Neural cell (in vitro differentiated cells): Measurements from ENCODE around the gene APBB2. TPM values are rescaled to one million over a fixed set of nuclear protein-coding genes. Genes with fewer than 3 reads are reported as not detected.

Experiments used
- H2AFZ ChIP-seq: fragments of 200-600, 300-800 bp; sonication (generic), shearing (Covaris generic); 2 replicates; pipeline ENCODE4 v1.6.0; 2014; ENCODE audit warnings: low read depth, mild to moderate bottlenecking, antibody characterized with exemption, low read length, moderate library complexity
- H3F3A ChIP-seq: fragments of 200-600 bp; shearing (Covaris generic); 2 replicates; pipeline ENCODE4 v1.6.1; 2016; ENCODE audit warnings: mild to moderate bottlenecking, moderate library complexity, mixed read lengths, antibody characterized with exemption, low read length; ENCODE audit not compliant: insufficient read depth, poor library complexity, severe bottlenecking
- H3K27ac ChIP-seq: fragments of 200-600, 300-800 bp; sonication (generic), shearing (Covaris generic); 2 replicates; pipeline ENCODE4 v1.5.1; 2014; ENCODE audit warnings: mild to moderate bottlenecking, low read length, moderate library complexity
- H3K27me3 ChIP-seq: fragments of 300-800, 200-600 bp; sonication (generic), shearing (Covaris generic); 2 replicates; pipeline ENCODE4 v1.6.0; 2014; ENCODE audit warnings: mild to moderate bottlenecking, low read depth, low read length, moderate library complexity; ENCODE audit not compliant: insufficient read depth
- H3K36me3 ChIP-seq: fragments of 300-800, 200-600 bp; sonication (generic), shearing (Covaris generic); 2 replicates; pipeline ENCODE4 v1.5.1; 2014; ENCODE audit warnings: mild to moderate bottlenecking, antibody characterized with exemption, low read length, moderate library complexity; ENCODE audit not compliant: insufficient read depth
- H3K4me2 ChIP-seq: fragments of 300-800, 200-600 bp; sonication (generic), shearing (Covaris generic); 2 replicates; pipeline ENCODE4 v1.6.0; 2014; ENCODE audit warnings: mild to moderate bottlenecking, low read length
- H3K4me3 ChIP-seq: fragments of 300-800, 200-600 bp; sonication (generic), shearing (Covaris generic); 2 replicates; pipeline ENCODE4 v1.5.1; 2014; ENCODE audit warnings: mild to moderate bottlenecking, low read length, moderate library complexity
- H3K79me2 ChIP-seq: fragments of 200-600 bp; shearing (Covaris generic); replicated peaks from 2 replicates; pipeline ENCODE4 v1.6.0; 2014; ENCODE audit warnings: mild to moderate bottlenecking, low read length, moderate library complexity; ENCODE audit not compliant: insufficient read depth
- H3K9ac ChIP-seq: fragments of 300-800, 200-600 bp; sonication (generic), shearing (Covaris generic); 2 replicates; pipeline ENCODE4 v1.6.1; 2016; ENCODE audit warnings: mild to moderate bottlenecking, low read length, mixed read lengths
- H3K9me2 ChIP-seq: fragments of 200-600 bp; shearing (Covaris generic); 2 replicates; pipeline ENCODE4 v1.6.1; 2016; ENCODE audit warnings: mild to moderate bottlenecking, low read length, mixed read lengths; ENCODE audit not compliant: insufficient read depth
- H3K9me3 ChIP-seq: fragments of 200-600, 300-800 bp; sonication (generic), shearing (Covaris generic); 2 replicates; pipeline ENCODE4 v1.6.1; 2016; ENCODE audit warnings: mild to moderate bottlenecking, mixed run types, low read length, moderate library complexity, mixed read lengths
- H4K20me1 ChIP-seq: fragments of 200-600 bp; shearing (Covaris generic); 2 replicates; pipeline ENCODE4 v1.6.1; 2016; ENCODE audit warnings: mild to moderate bottlenecking, mixed run types; ENCODE audit not compliant: insufficient read depth
- EP300 ChIP-seq: fragments of 450-650 bp; conservative IDR thresholded peaks from 2 replicates; pipeline ENCODE4 v1.6.1; 2014; ENCODE audit warnings: antibody characterized with exemption, mild to moderate bottlenecking, moderate library complexity; ENCODE audit not compliant: poor library complexity, severe bottlenecking
- EZH2 ChIP-seq: fragments of 200-600, 300-800 bp; shearing (Covaris generic), sonication (generic); IDR thresholded peaks from 2 replicates; pipeline ENCODE4 v1.6.1; 2014; ENCODE audit warnings: antibody characterized with exemption, low read length, borderline replicate concordance, mild to moderate bottlenecking; ENCODE audit not compliant: insufficient read depth, poor library complexity, severe bottlenecking
- MXI1 ChIP-seq: fragments of 450-650 bp; conservative IDR thresholded peaks from 2 replicates; pipeline ENCODE4 v1.6.1; 2014; ENCODE audit warnings: antibody characterized with exemption, mild to moderate bottlenecking; ENCODE audit not compliant: poor library complexity, severe bottlenecking
- POLR2AphosphoS5 ChIP-seq: IDR thresholded peaks from 2 replicates; pipeline ENCODE4 v1.6.1; 2012
- RAD21 ChIP-seq: fragments of 450-650 bp; conservative IDR thresholded peaks from 2 replicates; pipeline ENCODE4 v1.6.1; 2014; ENCODE audit warnings: antibody characterized with exemption, mild to moderate bottlenecking, moderate library complexity
- SMC3 ChIP-seq: fragments of 450-650 bp; conservative IDR thresholded peaks from 2 replicates; pipeline ENCODE4 v1.6.1; 2014; ENCODE audit warnings: antibody characterized with exemption, mild to moderate bottlenecking, moderate library complexity; ENCODE audit not compliant: poor library complexity
- TAF1 ChIP-seq: IDR thresholded peaks from 2 replicates; pipeline ENCODE4 v1.6.1; 2012; ENCODE audit warnings: low read depth
- polyA plus RNA-seq: library from polyadenylated mRNA; depleted of rRNA; stranded (reverse); fragments of >200 nt; gene quantifications from 2 replicates; pipeline ENCODE4 v1.2.3, GENCODE V29; 2014
- TF ChIP-seq, protein P1 (sequence below): IDR thresholded peaks from 2 replicates; pipeline ENCODE4 v1.6.1; 2012; ENCODE audit warnings: borderline replicate concordance
- TF ChIP-seq, protein P2 (sequence below): fragments of 450-650 bp; IDR thresholded peaks from 2 replicates; pipeline ENCODE4 v1.5.1; 2014; ENCODE audit warnings: antibody characterized with exemption, mild to moderate bottlenecking, moderate library complexity; ENCODE audit not compliant: poor library complexity, severe bottlenecking

Gene APBB2
- polyA plus RNA-seq, 1 donor from 2014 or later, result 41.9 TPM

DNA sequence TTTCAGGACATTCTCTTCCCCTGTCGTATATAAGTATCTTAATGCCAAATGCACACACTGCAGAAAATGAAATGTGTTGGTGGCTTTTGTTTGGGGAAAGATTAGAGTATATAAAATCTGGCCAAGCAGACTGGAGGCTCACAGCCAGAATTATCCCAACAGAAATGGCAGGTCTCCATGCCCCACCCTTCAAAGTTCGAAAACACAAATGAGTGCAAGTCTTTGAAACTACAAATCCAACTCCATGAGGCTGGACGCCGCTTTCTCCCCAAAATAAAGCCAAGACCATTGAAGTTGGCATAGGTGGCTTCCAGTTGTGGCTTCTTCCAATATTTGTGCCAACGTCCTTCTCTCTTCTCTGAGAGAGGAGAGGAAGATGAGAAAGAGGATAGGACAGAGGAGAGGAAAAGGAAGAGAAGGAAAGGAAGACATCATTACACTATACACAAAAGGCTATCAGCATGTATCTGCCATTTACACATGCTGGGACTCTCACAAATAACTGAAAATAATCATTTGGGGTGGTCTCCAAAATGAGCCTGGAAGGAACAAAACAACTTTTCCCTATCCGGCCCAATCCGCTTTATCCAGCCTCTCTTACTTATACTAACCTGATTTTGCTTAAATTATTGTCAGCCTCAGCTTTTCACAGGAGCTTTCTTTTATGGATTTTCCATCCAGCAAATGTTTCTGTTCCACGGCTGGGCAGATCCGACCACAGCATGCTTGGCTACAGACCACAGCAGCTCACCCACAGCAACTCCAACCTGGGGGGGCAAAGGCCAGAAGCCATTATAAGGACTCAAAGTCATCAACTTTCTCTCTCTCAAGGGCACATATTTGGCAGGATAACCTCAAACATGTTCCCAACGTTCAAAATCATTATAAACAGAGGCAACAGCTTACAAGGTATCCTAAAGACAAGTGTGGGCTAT is 71.7 kb downstream of the APBB2 start:
- Histone ChIP-seq H4K20me1 (no peaks in the 10 kb centered on the region), H3K4me2 (no peak overlapping the region), H3K9me2 (no peaks in the 10 kb centered on the region), H3K9ac (no peak overlapping the region), H3K4me3 (no peak overlapping the region), H3K27ac (no peak overlapping the region), H3K79me2 (no peaks in the 10 kb centered on the region), H3K9me3 (no peaks in the 10 kb centered on the region), H3K27me3 (no peaks in the 10 kb centered on the region), H3F3A (no peaks in the 10 kb centered on the region), H3K36me3 (no peaks in the 10 kb centered on the region), H2AFZ (no peak overlapping the region)
- TF ChIP-seq SMC3, result no peak
- TF ChIP-seq, protein P1, sequence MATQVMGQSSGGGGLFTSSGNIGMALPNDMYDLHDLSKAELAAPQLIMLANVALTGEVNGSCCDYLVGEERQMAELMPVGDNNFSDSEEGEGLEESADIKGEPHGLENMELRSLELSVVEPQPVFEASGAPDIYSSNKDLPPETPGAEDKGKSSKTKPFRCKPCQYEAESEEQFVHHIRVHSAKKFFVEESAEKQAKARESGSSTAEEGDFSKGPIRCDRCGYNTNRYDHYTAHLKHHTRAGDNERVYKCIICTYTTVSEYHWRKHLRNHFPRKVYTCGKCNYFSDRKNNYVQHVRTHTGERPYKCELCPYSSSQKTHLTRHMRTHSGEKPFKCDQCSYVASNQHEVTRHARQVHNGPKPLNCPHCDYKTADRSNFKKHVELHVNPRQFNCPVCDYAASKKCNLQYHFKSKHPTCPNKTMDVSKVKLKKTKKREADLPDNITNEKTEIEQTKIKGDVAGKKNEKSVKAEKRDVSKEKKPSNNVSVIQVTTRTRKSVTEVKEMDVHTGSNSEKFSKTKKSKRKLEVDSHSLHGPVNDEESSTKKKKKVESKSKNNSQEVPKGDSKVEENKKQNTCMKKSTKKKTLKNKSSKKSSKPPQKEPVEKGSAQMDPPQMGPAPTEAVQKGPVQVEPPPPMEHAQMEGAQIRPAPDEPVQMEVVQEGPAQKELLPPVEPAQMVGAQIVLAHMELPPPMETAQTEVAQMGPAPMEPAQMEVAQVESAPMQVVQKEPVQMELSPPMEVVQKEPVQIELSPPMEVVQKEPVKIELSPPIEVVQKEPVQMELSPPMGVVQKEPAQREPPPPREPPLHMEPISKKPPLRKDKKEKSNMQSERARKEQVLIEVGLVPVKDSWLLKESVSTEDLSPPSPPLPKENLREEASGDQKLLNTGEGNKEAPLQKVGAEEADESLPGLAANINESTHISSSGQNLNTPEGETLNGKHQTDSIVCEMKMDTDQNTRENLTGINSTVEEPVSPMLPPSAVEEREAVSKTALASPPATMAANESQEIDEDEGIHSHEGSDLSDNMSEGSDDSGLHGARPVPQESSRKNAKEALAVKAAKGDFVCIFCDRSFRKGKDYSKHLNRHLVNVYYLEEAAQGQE, result no peak
- TF ChIP-seq, protein P2, sequence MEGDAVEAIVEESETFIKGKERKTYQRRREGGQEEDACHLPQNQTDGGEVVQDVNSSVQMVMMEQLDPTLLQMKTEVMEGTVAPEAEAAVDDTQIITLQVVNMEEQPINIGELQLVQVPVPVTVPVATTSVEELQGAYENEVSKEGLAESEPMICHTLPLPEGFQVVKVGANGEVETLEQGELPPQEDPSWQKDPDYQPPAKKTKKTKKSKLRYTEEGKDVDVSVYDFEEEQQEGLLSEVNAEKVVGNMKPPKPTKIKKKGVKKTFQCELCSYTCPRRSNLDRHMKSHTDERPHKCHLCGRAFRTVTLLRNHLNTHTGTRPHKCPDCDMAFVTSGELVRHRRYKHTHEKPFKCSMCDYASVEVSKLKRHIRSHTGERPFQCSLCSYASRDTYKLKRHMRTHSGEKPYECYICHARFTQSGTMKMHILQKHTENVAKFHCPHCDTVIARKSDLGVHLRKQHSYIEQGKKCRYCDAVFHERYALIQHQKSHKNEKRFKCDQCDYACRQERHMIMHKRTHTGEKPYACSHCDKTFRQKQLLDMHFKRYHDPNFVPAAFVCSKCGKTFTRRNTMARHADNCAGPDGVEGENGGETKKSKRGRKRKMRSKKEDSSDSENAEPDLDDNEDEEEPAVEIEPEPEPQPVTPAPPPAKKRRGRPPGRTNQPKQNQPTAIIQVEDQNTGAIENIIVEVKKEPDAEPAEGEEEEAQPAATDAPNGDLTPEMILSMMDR, result no peak
- TF ChIP-seq TAF1, result no peak
- TF ChIP-seq MXI1, result no peak
- no peak for TF ChIP-seq RAD21
- TF ChIP-seq EP300, result no peak
- no peak for TF ChIP-seq POLR2AphosphoS5
- no peak for TF ChIP-seq EZH2

DNA sequence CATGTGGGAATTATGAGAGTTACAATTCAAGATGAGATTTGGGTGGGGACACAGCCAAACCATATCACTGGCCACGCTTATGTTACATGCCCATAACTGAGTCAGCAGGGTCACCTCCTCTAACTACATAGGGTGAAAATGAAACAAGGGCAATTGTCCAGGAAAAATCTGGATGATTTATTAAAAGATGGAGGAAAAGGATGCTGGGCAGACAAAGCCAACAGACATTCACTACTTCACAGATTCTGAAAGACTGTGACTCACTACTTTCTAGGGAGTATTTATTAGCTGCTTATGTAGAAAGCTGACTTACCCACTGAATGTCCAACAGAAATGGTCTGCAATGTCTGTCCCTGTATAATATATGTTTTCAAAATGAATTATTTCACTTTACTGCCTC is 72.4 kb downstream of the APBB2 start:
- no peaks in the 10 kb centered on the region for H3K9me3 ChIP-seq
- H3K27ac ChIP-seq, result no peak overlapping the region
- no peak overlapping the region for H3K4me3 ChIP-seq
- H3K4me2 ChIP-seq, result no peak overlapping the region
- H4K20me1 ChIP-seq, result no peaks in the 10 kb centered on the region
- no peaks in the 10 kb centered on the region for H3K9me2 ChIP-seq
- H3K79me2 ChIP-seq, result no peaks in the 10 kb centered on the region
- no peak for TF ChIP-seq RAD21
- no peak for TF ChIP-seq MXI1
- TF ChIP-seq EP300, result no peak
- no peak for TF ChIP-seq TAF1
- TF ChIP-seq EZH2, result no peak
- TF ChIP-seq, protein P1, result no peak
- TF ChIP-seq, protein P2, result no peak
- TF ChIP-seq SMC3, result no peak
- TF ChIP-seq POLR2AphosphoS5, result no peak
- H2AFZ ChIP-seq, result no peak overlapping the region
- no peaks in the 10 kb centered on the region for H3F3A ChIP-seq
- H3K9ac ChIP-seq, result no peak overlapping the region
- no peaks in the 10 kb centered on the region for H3K36me3 ChIP-seq
- no peaks in the 10 kb centered on the region for H3K27me3 ChIP-seq
